Activated T-cell treated with anti-CD3 and anti-CD28 coated beads, Interleukin-2, amount 50 U/mL, for 4 hours (primary cell): ENCODE measurements around the gene RNF223. TPM values are rescaled to one million over a fixed set of nuclear protein-coding genes. Genes with fewer than 3 reads are reported as not detected.
"Not testable (repeated sequence)": the region's sequence is repeated elsewhere in the genome, so short reads cannot be mapped to it uniquely, and the experiment has no call there.

Experiments
- ATAC-seq, 2 donors: fragments of 200-7000 bp; cut with Tn5 transposase; one replicate each; pipeline ENCODE4 v1.10.0; 2021
- DNase-seq: peaks from one replicate; pipeline ENCODE4 v3.0.0-alpha.2; 2020
- H3K27me3 Mint-ChIP-seq: one replicate; pipeline ENCODE4 v1.8.0; 2021; ENCODE audit warnings: low read depth, mixed read lengths
- H3K36me3 Mint-ChIP-seq: one replicate; pipeline ENCODE4 v1.8.0; 2022; ENCODE audit warnings: mixed read lengths; ENCODE audit not compliant: insufficient read depth
- H3K4me1 Mint-ChIP-seq: one replicate; pipeline ENCODE4 v1.8.0; 2021; ENCODE audit warnings: low read depth, mixed read lengths
- H3K4me3 Mint-ChIP-seq: one replicate; pipeline ENCODE4 v1.8.0; 2021; ENCODE audit warnings: mild to moderate bottlenecking, moderate library complexity, mixed read lengths
- H3K9me3 Mint-ChIP-seq: one replicate; pipeline ENCODE4 v1.8.0; 2021; ENCODE audit warnings: mixed read lengths
- total RNA-seq, 3 donors: library from RNA; stranded (reverse); gene quantifications; one replicate each; pipeline ENCODE4 v1.2.1, GENCODE V29; 2021

The RNF223 gene
- total RNA-seq, 3 donors from 2014 or later = 0.16 TPM; not detected in 2

- Mint-ChIP-seq H3K4me1 (peaks cover 5% of the 10 kb centered on the region), H3K4me3 (peak overlapping the region; percentile 84), H3K36me3 (peaks cover 11% of the 10 kb centered on the region), H3K9me3 (peaks cover 3% of the 10 kb centered on the region), H3K27me3 (peaks cover 6% of the 10 kb centered on the region)
- no peak for DNase-seq
- no peak for ATAC-seq
Measured at GRCh38 chr1:1115136-1115785, 41.2 kb upstream of the RNF223 start.

GRCh38 chr1:1114431-1114830, 40.3 kb upstream of the RNF223 start:
- DNase-seq = no peak
- peaks cover 5% of the 10 kb centered on the region for H3K4me1 Mint-ChIP-seq

GRCh38 chr1:1112237-1112985, 38.3 kb upstream of the RNF223 start:
- Mint-ChIP-seq H3K9me3 (peaks cover 3% of the 10 kb centered on the region), H3K4me1 (peaks cover 10% of the 10 kb centered on the region), H3K27me3 (no peaks in the 10 kb centered on the region), H3K4me3 (no peak overlapping the region), H3K36me3 (peaks cover 11% of the 10 kb centered on the region)
- ATAC-seq (no peak), DNase-seq (no peak)

More at GRCh38 chr1:1114431-1114830, 40.3 kb upstream of the RNF223 start:
- Mint-ChIP-seq H3K27me3 (peaks cover 6% of the 10 kb centered on the region), H3K4me3 (peak overlapping the region; percentile 84), H3K9me3 (peaks cover 3% of the 10 kb centered on the region), H3K36me3 (peaks cover 11% of the 10 kb centered on the region)
- no peak for ATAC-seq

- Mint-ChIP-seq H3K9me3 (peaks cover 3% of the 10 kb centered on the region), H3K27me3 (no peaks in the 10 kb centered on the region), H3K36me3 (peaks cover 11% of the 10 kb centered on the region), H3K4me3 (no peak overlapping the region), H3K4me1 (peaks cover 12% of the 10 kb centered on the region)
- no peak for ATAC-seq
- no peak for DNase-seq
Measured at GRCh38 chr1:1111516-1112236, 37.6 kb upstream of the RNF223 start.

- H3K4me1 Mint-ChIP-seq = peaks cover 12% of the 10 kb centered on the region
- no peaks in the 10 kb centered on the region for H3K27me3 Mint-ChIP-seq
- H3K4me3 Mint-ChIP-seq = no peak overlapping the region
- peaks cover 3% of the 10 kb centered on the region for H3K9me3 Mint-ChIP-seq
- H3K36me3 Mint-ChIP-seq = peaks cover 11% of the 10 kb centered on the region
- no peak for ATAC-seq
- no peak for DNase-seq
Measured at GRCh38 chr1:1110561-1110971, 36.5 kb upstream of the RNF223 start.

- no peak for ATAC-seq
- Mint-ChIP-seq H3K4me3 (no peak overlapping the region), H3K27me3 (no peaks in the 10 kb centered on the region), H3K9me3 (peaks cover 3% of the 10 kb centered on the region), H3K4me1 (peaks cover 11% of the 10 kb centered on the region), H3K36me3 (peaks cover 11% of the 10 kb centered on the region)
- no peak for DNase-seq
Measured at GRCh38 chr1:1109743-1110142, 35.6 kb upstream of the RNF223 start.

GRCh38 chr1:1106510-1107221, 32.6 kb upstream of the RNF223 start:
- H3K36me3 Mint-ChIP-seq = peaks cover 3% of the 10 kb centered on the region
- no peak for DNase-seq

GRCh38 chr1:1104152-1104551, 30.0 kb upstream of the RNF223 start:
- H3K4me1 Mint-ChIP-seq = peaks cover 45% of the 10 kb centered on the region
- peak; percentile 67 to 81 for ATAC-seq
- H3K27me3 Mint-ChIP-seq = not testable (repeated sequence)

More at GRCh38 chr1:1106510-1107221, 32.6 kb upstream of the RNF223 start:
- H3K27me3 Mint-ChIP-seq = no peaks in the 10 kb centered on the region
- no peaks in the 10 kb centered on the region for H3K9me3 Mint-ChIP-seq
- H3K4me1 Mint-ChIP-seq = peaks cover 29% of the 10 kb centered on the region
- no peak overlapping the region for H3K4me3 Mint-ChIP-seq
- ATAC-seq = no peak

GRCh38 chr1:1101503-1101902, 27.4 kb upstream of the RNF223 start:
- no peak overlapping the region for H3K4me3 Mint-ChIP-seq
- peaks cover 19% of the 10 kb centered on the region for H3K9me3 Mint-ChIP-seq
- H3K4me1 Mint-ChIP-seq = peaks cover 52% of the 10 kb centered on the region
- H3K27me3 Mint-ChIP-seq = no peaks in the 10 kb centered on the region
- peaks cover 10% of the 10 kb centered on the region for H3K36me3 Mint-ChIP-seq
- DNase-seq (no peak), ATAC-seq (no peak)

More at GRCh38 chr1:1104152-1104551, 30.0 kb upstream of the RNF223 start:
- DNase-seq, H3K4me3 Mint-ChIP-seq, H3K36me3 Mint-ChIP-seq: not testable (repeated sequence)
- peaks cover 13% of the 10 kb centered on the region for H3K9me3 Mint-ChIP-seq

GRCh38 chr1:1100296-1100695, 26.2 kb upstream of the RNF223 start:
- ATAC-seq (no peak), DNase-seq (no peak)
- H3K36me3 Mint-ChIP-seq = peaks cover 10% of the 10 kb centered on the region
- H3K4me1 Mint-ChIP-seq = peaks cover 52% of the 10 kb centered on the region
- peaks cover 19% of the 10 kb centered on the region for H3K9me3 Mint-ChIP-seq
- no peaks in the 10 kb centered on the region for H3K27me3 Mint-ChIP-seq
- H3K4me3 Mint-ChIP-seq = no peak overlapping the region

- Mint-ChIP-seq H3K27me3 (no peaks in the 10 kb centered on the region), H3K9me3 (peaks cover 19% of the 10 kb centered on the region), H3K36me3 (peaks cover 10% of the 10 kb centered on the region), H3K4me3 (peak overlapping the region; percentile 8), H3K4me1 (peaks cover 49% of the 10 kb centered on the region)
- no peak for DNase-seq
- ATAC-seq = peak in 1 of 2 donors; percentile 33
Measured at GRCh38 chr1:1099506-1100183, 25.5 kb upstream of the RNF223 start.

GRCh38 chr1:1098681-1099421, 24.7 kb upstream of the RNF223 start:
- H3K4me1 Mint-ChIP-seq = peaks cover 41% of the 10 kb centered on the region
- peak overlapping the region; percentile 8 for H3K4me3 Mint-ChIP-seq
- H3K36me3 Mint-ChIP-seq = peaks cover 10% of the 10 kb centered on the region
- H3K27me3 Mint-ChIP-seq = no peaks in the 10 kb centered on the region
- H3K9me3 Mint-ChIP-seq = peaks cover 19% of the 10 kb centered on the region
- peak in 1 of 2 donors; percentile 85 for ATAC-seq
- DNase-seq = peak; percentile 8

GRCh38 chr1:1096136-1096535, 22.0 kb upstream of the RNF223 start:
- H3K9me3 Mint-ChIP-seq = peaks cover 19% of the 10 kb centered on the region
- DNase-seq, ATAC-seq, H3K4me3 Mint-ChIP-seq, H3K27me3 Mint-ChIP-seq: not testable (repeated sequence)
- peaks cover 34% of the 10 kb centered on the region for H3K4me1 Mint-ChIP-seq
- H3K36me3 Mint-ChIP-seq = peaks cover 10% of the 10 kb centered on the region
